HG03342 (cell line): ENCODE measurements around the gene RPS6KA3.
"Not testable (repeated sequence)": the region's sequence is repeated elsewhere in the genome, so short reads cannot be mapped to it uniquely, and the experiment has no call there.

Source experiments
- ATAC-seq: cut with Tn5 transposase; IDR thresholded peaks from one replicate; pipeline ENCODE4 v1.9.1; 2021; ENCODE audit warnings: mild to moderate bottlenecking, moderate library complexity; ENCODE audit not compliant: unreplicated experiment

Gene RPS6KA3

GRCh38 chrX:20149326-20149725 lies 117.4 kb downstream of the RPS6KA3 start:
- ATAC-seq = no peak

DNA sequence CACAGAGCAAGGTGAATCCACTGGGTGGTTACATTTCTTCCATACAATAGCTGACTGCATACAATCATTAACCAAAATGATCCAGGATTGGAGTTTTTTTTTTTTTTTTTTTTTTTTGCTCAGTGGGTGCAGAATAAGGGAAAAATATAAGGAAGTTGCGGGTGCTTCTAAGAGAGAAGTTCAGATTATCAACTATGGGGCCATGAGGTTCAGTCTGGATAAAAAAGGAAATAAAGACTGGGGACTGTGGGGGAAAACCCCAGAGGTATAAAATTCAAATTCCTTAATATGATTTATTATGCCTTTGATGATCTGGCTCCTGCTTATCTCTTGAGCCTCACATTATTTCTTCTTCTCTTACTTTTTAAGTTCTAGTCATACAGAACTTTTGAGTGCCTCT lies 119.1 kb downstream of the RPS6KA3 start:
- ATAC-seq = no peak

- no peak for ATAC-seq
Observed at GRCh38 chrX:20144491-20144890, 122.2 kb downstream of the RPS6KA3 start.

DNA sequence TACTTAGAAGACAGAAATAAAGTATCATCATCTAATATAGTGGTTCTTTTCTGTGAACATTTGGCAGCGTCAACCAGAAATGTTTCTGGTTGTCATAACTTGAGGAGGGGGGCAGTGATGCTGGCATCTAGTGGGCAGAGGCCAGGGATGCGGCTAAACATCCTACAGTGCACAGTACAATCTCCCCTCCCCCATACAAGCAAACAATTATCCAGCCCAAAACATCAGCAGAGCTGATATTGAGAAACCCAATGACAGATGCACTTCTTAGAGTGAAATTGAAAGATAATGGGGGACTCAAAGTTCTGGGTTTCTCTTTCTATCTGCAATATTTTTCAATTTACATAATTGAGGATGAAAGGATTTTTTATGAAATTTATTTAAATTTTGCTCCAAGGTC lies 123.1 kb downstream of the RPS6KA3 start:
- no peak for ATAC-seq

DNA sequence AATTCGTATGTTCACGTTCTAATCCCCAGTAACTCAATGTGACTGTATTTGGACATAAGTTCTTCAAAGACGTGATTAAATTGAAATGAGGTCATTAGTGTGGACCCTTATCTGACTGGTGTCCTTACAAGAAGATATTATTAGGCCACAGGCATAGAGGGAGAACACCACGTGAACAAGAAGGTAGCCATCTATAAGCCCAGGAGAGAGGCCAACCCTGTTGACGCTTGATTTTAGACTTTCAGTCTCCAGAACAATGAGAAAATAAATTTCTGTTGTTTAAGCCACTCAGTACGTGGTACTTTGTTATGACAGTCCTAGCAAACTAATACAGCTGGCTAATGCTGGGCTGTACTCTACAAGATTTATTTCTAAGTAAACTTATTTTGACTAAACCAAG lies 123.6 kb downstream of the RPS6KA3 start:
- ATAC-seq = no peak

- ATAC-seq = peak; percentile 99
Observed at GRCh38 chrX:20141281-20142220, 125.2 kb downstream of the RPS6KA3 start, which contains the start of gene EIF1AX. TSS of gene EIF1AX (minus strand) at chrX:20141838. CDS start at chrX:20141640, 198 bp downstream.

GRCh38 chrX:20140420-20140819 lies 126.3 kb downstream of the RPS6KA3 start:
- no peak for ATAC-seq

GRCh38 chrX:20139966-20140365 lies 126.7 kb downstream of the RPS6KA3 start:
- no peak for ATAC-seq

DNA sequence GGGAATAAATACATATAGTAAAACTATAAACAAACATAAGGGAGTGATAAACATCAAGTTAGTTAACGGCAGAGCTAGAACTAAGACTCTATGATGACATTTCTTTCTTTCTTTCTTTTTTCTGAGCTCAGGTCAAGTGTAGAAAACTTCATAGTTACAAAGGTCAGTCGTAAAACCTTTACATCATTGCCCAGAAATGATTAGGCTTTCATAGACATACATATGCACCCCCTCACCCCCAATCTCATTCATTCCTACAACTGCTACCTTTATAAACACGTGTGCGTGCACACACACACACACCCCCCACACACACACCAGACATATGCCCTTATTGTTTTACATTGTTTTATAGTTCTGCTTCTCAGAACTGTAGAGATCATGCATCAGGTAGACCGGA lies 130.8 kb downstream of the RPS6KA3 start:
- ATAC-seq = no peak

DNA sequence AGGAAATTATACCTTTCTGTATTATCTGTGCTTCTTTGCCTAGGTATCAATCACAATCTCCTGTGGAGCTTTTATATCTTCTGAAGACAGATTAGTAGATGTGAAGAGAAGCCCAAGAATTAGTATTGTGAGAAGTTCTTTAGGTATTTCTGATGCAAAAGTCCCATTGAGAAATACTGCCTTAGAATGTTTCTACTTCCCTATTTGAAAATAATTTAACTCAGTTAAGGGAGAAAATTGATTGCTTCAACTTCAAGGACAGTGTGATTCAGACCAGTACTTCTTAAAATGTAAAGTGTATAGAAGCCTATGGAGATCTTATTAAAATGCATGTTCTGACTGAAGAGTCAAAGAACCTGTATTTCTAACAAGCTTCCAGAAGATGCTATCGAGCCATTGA lies 134.0 kb downstream of the RPS6KA3 start:
- ATAC-seq = no peak

DNA sequence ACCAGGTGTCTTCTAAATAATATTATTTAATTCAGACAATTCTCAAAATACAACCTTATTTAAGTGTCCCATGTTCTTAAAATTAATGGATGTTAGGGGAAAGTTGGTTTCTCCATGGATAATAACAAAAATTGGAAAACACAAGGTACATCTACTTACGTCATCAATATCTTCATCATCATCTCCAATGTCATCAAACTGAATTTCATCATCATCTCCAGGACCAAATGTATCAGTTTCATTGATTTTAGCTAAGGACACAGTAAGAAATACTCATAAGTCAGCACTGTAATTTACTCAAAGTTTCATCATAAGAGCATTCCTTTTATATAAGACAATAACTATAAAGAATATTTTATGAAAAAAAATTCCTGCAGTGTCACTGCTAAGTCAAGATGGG lies 136.4 kb downstream of the RPS6KA3 start:
- no peak for ATAC-seq

DNA sequence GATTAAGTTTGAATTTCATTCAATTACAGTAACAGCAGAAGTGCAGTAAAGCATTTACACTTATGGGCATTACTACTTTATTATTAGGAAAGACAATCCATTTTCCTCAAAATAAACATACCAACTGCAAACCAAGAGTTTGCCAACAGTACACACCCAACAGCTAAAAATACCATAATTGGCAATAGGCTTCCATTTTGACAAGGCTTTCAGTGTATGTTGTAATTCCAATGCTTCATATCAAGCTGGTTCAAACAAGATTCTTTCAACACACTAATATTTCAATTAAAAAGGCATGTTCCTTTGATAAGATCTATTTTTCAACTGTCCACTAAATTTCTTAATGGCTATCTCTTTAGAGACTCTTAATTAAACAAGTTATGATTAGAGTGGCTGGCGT lies 137.2 kb downstream of the RPS6KA3 start:
- ATAC-seq = no peak

DNA sequence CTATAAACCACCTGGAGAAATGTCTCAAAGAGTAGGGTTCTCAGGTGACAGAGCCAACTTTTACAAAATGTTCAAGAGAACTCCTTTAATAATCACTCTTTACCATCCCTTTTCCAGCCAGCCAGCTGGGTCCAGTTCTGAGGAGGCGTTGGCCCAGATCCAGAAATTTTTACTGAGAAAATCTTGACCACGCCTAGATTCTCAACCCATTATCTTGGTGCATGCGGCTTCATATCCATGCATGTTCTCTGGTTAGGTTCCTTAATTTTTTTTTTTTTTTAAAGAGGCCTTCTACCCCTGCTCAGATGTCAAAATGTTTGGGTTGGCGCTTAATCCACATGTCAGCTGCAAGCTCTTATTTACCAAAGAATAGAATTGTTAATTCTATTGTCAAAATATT lies 138.0 kb downstream of the RPS6KA3 start:
- ATAC-seq = no peak

DNA sequence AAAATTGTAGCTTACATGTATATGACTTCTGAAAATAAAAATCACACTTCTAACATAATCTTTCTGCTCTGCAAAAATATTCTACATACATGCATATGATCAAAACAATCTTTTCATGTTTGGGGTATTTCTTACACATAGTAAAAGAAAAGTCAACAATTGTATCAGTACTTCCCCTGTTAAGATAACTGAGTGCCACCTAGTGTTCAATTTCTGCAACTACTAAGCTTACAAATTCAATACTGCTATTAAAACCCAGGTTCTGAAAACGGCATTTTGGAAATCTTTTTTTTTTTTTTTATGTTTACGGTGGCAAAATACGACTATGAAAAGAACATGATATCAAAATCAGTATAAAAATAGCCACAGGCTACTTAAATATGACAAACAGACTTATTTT lies 139.3 kb downstream of the RPS6KA3 start:
- ATAC-seq = peak; percentile 61

DNA sequence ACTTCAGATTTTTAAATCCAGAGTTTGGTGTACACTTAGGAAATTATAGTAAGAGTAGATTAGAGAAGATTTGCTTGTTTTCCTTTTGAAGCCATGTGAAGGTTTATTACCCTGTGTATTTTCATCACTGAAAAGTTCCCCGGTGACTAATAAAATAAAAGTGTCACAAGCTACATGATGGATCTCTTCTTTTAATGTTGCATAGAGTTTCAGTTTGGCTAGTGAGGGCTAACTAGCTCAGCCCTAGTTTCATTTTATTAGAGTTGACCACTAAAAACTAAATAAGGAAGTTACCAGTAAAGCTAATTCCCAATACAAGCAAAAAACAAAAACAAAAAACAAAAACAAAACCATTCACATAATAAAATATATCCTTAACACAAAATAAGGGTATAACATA lies 139.9 kb downstream of the RPS6KA3 start:
- not testable (repeated sequence) for ATAC-seq

DNA sequence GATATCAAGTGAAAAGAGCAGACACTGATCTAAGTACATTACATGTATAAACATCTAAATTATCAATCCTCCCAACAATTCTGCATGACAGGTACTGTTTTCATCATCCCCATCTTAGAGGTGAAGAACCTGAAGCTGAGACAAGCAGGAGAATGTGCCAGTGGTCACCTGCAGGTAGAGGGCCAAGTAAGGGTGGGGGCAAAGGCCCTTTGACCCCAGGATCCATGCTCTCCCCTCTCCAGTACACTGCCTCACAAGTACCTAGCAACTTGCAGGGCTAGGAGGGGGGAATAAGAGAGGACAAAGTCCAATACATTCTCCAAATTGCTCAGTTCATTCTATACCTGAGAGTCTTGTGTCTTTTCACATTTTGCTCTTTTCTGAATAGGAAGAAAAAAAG lies 141.7 kb downstream of the RPS6KA3 start:
- ATAC-seq = no peak

DNA sequence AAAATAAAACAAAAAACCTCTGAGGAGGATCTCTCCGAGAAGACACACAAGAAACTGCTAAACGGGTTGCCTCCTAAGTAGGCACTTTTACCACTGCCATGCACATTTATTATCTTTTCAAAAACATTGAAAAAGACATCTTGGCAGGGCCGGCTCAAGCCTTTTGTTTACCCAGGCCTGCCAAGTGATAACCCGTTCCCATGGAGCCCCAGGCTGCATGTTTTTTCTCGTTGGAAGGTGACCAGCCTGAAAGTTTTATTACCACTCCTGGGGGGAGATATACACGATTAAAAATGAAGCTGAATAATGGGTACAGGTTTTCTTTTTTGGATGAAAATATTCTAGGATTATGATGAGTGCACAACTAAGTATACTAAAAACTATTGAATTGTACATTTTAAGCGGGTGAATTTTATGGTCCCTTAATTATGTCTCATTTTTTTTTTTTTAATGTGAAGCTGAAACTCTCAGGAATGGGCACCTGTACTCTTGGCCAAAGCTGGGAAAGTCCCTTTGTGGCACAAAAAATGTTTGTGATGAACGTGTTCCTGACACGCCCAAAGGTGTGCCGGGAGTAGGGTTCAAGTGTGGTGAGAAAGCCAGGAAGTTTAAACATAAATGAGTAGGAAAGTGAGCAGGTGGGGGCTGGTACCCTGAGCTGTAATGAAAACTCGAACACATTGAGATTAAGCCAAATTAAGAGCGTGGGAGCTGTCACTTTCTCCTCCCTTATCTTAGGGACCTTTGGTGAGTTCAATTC lies 148.5 kb downstream of the RPS6KA3 start:
- ATAC-seq = no peak

- no peak for ATAC-seq
Observed at GRCh38 chrX:20116577-20117240, 150.0 kb downstream of the RPS6KA3 start, which contains the start of gene MAP7D2. TSS of gene MAP7D2 (minus strand) at chrX:20116907. CDS start at chrX:20116879, 28 bp downstream.

GRCh38 chrX:20116087-20116576 lies 150.6 kb downstream of the RPS6KA3 start:
- ATAC-seq = no peak

GRCh38 chrX:20112022-20112774 lies 154.5 kb downstream of the RPS6KA3 start:
- ATAC-seq = no peak
